H1 (cell line): ENCODE measurements around the gene EDEM1. TPM values are rescaled to one million over a fixed set of nuclear protein-coding genes. Genes with fewer than 3 reads are reported as not detected.
A peak's percentile ranks its signal among the peaks of the same experiment; 100 is the strongest.

Experiments used
- CTCF ChIA-PET: fragments of 300-600 bp; sonication (Branson Sonifier 250); formaldehyde crosslinking; loops from one replicate; lab custom pipeline; 2021; ENCODE audit not compliant: partially characterized antibody; lab: Charles Lee
- POLR2A ChIA-PET: fragments of 300-600 bp; sonication (Branson Sonifier 250); formaldehyde crosslinking; loops from one replicate; lab custom pipeline; 2021; ENCODE audit warnings: inconsistent platforms; ENCODE audit not compliant: partially characterized antibody; lab: Charles Lee
- DNase-seq, 2 experiments: peaks; one replicate each; pipeline versions ENCODE4 v3.0.0 to v3.0.0-alpha.2; 2010 to 2022; ENCODE audit warnings: low spot score in 2 of 2, low read depth in 1 of 2, mixed read lengths in 1 of 2
- FAIRE-seq: peaks from 2 replicates; lab custom pipeline; 2011; peaks lifted over from hg19 to GRCh38; lab: Jason Lieb, UNC
- H2AFZ ChIP-seq: 2 replicates; pipeline ENCODE4 v1.8.1; 2012; ENCODE audit warnings: low read length, inconsistent platforms
- H2AK5ac ChIP-seq: 2 replicates; pipeline ENCODE4 v1.6.1; 2013; ENCODE audit warnings: low read depth, low read length
- H2BK120ac ChIP-seq: replicated peaks from 2 replicates; pipeline ENCODE3; 2013; ENCODE audit warnings: low read depth, low read length, inconsistent platforms
- H2BK12ac ChIP-seq: 2 replicates; pipeline ENCODE4 v1.6.1; 2013; ENCODE audit warnings: low read depth, low read length
- H2BK15ac ChIP-seq: 2 replicates; pipeline ENCODE4 v1.6.1; 2013; ENCODE audit warnings: low read length
- H2BK20ac ChIP-seq: 2 replicates; pipeline ENCODE4 v1.6.1; 2013; ENCODE audit warnings: low read length
- H2BK5ac ChIP-seq: 2 replicates; pipeline ENCODE4 v1.6.1; 2013; ENCODE audit warnings: low read depth, low read length
- H3K14ac ChIP-seq: 2 replicates; pipeline ENCODE4 v1.6.1; 2013; ENCODE audit warnings: inconsistent platforms; ENCODE audit not compliant: insufficient read length
- H3K18ac ChIP-seq: 2 replicates; pipeline ENCODE4 v1.6.1; 2013; ENCODE audit warnings: low read length; ENCODE audit errors: extremely low read depth
- H3K23ac ChIP-seq: 2 replicates; pipeline ENCODE4 v1.6.1; 2013; ENCODE audit warnings: inconsistent platforms; ENCODE audit not compliant: insufficient read length
- H3K23me2 ChIP-seq: 2 replicates; pipeline ENCODE4 v1.6.1; 2013; ENCODE audit warnings: low read depth, low read length
- H3K27ac ChIP-seq: 2 replicates; pipeline ENCODE4 v1.6.1; 2011; ENCODE audit warnings: low read depth, low read length, inconsistent platforms
- H3K27me3 ChIP-seq, 4 experiments: replicated peaks in 1 of 4; 1 replicate in 1 of 4; 2 replicates in 3 of 4; pipeline versions ENCODE4 v1.6.1 to v1.8.1; 2011 to 2013; ENCODE audit warnings: low read length in 3 of 4, mild to moderate bottlenecking in 3 of 4, inconsistent platforms in 2 of 4, mixed read lengths in 2 of 4, moderate library complexity in 1 of 4; ENCODE audit not compliant: control insufficient read depth in 3 of 4, insufficient read depth in 3 of 4; ENCODE audit errors: extremely low read depth in 1 of 4
- H3K36me3 ChIP-seq, 4 experiments: 2 replicates each; pipeline versions ENCODE4 v1.6.1 to v1.8.1; 2011 to 2013; ENCODE audit warnings: mild to moderate bottlenecking in 4 of 4, low read length in 3 of 4, moderate library complexity in 2 of 4, control low read depth in 1 of 4, inconsistent platforms in 1 of 4; ENCODE audit not compliant: insufficient read depth in 4 of 4, control insufficient read depth in 2 of 4
- H3K4ac ChIP-seq: replicated peaks from 2 replicates; pipeline ENCODE3; 2013; ENCODE audit warnings: low read length, low read depth, mixed read lengths, inconsistent platforms; ENCODE audit not compliant: insufficient read length
- H3K4me1 ChIP-seq, 4 experiments: replicated peaks in 1 of 4; 1 replicate in 1 of 4; 2 replicates in 3 of 4; pipeline versions ENCODE4 v1.6.1 to v1.8.1; 2011 to 2013; ENCODE audit warnings: low read length in 3 of 4, inconsistent platforms in 2 of 4, mixed read lengths in 1 of 4; ENCODE audit not compliant: insufficient read depth in 4 of 4, control insufficient read depth in 3 of 4
- H3K4me2 ChIP-seq, 2 experiments: 2 replicates each; pipeline versions ENCODE4 v1.6.1 to v1.8.1; 2011 to 2013; ENCODE audit warnings: low read depth in 2 of 2, low read length in 2 of 2, control low read depth in 1 of 2, inconsistent platforms in 1 of 2, mild to moderate bottlenecking in 1 of 2; ENCODE audit not compliant: insufficient read depth in 1 of 2
- H3K4me3 ChIP-seq, 4 experiments: fragments of 200-600, 300-600 bp in 1 of 4; sonication (generic), shearing (Covaris generic), sonication (Bioruptor Twin) in 1 of 4; 2 replicates each; pipeline versions ENCODE4 v1.5.1 to v1.8.1; 2011 to 2016; ENCODE audit warnings: low read length in 4 of 4, low read depth in 3 of 4, control low read depth in 2 of 4, inconsistent platforms in 2 of 4, mild to moderate bottlenecking in 2 of 4, mixed read lengths in 1 of 4, moderate library complexity in 1 of 4; ENCODE audit not compliant: insufficient read depth in 2 of 4; ENCODE audit errors: extremely low read depth in 1 of 4
- H3K56ac ChIP-seq: replicated peaks from 2 replicates; pipeline ENCODE3; 2013; ENCODE audit warnings: low read depth, mild to moderate bottlenecking, mixed read lengths, low read length, inconsistent platforms; ENCODE audit not compliant: insufficient read length
- H3K79me1 ChIP-seq: 2 replicates; pipeline ENCODE4 v1.6.1; 2013; ENCODE audit warnings: low read depth, low read length, control low read depth
- H3K79me2 ChIP-seq, 2 experiments: 2 replicates each; pipeline versions ENCODE4 v1.6.1 to v1.8.1; 2012 to 2013; ENCODE audit warnings: low read length in 2 of 2, mild to moderate bottlenecking in 2 of 2, inconsistent platforms in 1 of 2; ENCODE audit not compliant: insufficient read depth in 2 of 2, control insufficient read depth in 1 of 2
- H3K9ac ChIP-seq, 4 experiments: replicated peaks in 1 of 4; 1 replicate in 1 of 4; 2 replicates in 3 of 4; pipeline versions ENCODE4 v1.6.1 to v1.8.1; 2011 to 2013; ENCODE audit warnings: low read depth in 3 of 4, low read length in 3 of 4, control low read depth in 2 of 4, mild to moderate bottlenecking in 2 of 4, moderate library complexity in 2 of 4, inconsistent platforms in 1 of 4; ENCODE audit errors: extremely low read depth in 1 of 4
- H3K9me3 ChIP-seq, 2 experiments: 2 replicates each; pipeline versions ENCODE4 v1.6.1 to v1.8.1; 2012 to 2013; ENCODE audit warnings: mild to moderate bottlenecking in 2 of 2, moderate library complexity in 2 of 2, control low read depth in 1 of 2, inconsistent platforms in 1 of 2, low read depth in 1 of 2, low read length in 1 of 2, mixed read lengths in 1 of 2; ENCODE audit not compliant: insufficient read depth in 2 of 2
- H4K20me1 ChIP-seq, 2 experiments: replicated peaks in 1 of 2; 2 replicates each; pipeline versions ENCODE3 to v1.8.1; 2011 to 2013; ENCODE audit warnings: inconsistent platforms in 2 of 2, low read length in 2 of 2, mild to moderate bottlenecking in 1 of 2; ENCODE audit not compliant: insufficient read depth in 2 of 2, control insufficient read depth in 1 of 2
- H4K5ac ChIP-seq: 2 replicates; pipeline ENCODE4 v1.6.1; 2013; ENCODE audit warnings: low read length, low read depth, mixed read lengths, inconsistent platforms; ENCODE audit not compliant: insufficient read length
- H4K8ac ChIP-seq: 2 replicates; pipeline ENCODE4 v1.8.0; 2013; ENCODE audit warnings: mild to moderate bottlenecking, moderate library complexity, low read length, inconsistent platforms; ENCODE audit not compliant: insufficient read depth; ENCODE audit errors: extremely low read depth
- H4K91ac ChIP-seq: replicated peaks from 2 replicates; pipeline ENCODE3; 2013; ENCODE audit warnings: low read length, mixed read lengths, inconsistent platforms; ENCODE audit not compliant: insufficient read length
- POU5F1 ChIP-seq: IDR thresholded peaks from 2 replicates; pipeline ENCODE4 v1.6.1; 2011; ENCODE audit warnings: low read depth, mild to moderate bottlenecking, low read length, moderate library complexity
- WGBS, 2 experiments: shearing (Covaris generic) in 1 of 2; methylation state at CpG; one replicate each; pipeline versions ENCODE4 v1.1.6 to v1.1.7; 2013 to 2015; ENCODE audit warnings: low lambda C conversion rate in 2 of 2, mixed read lengths in 2 of 2, inconsistent platforms in 1 of 2, low coverage in 1 of 2, missing lambda C conversion rate in 1 of 2; ENCODE audit not compliant: insufficient replicate concordance in 2 of 2, insufficient coverage in 1 of 2, insufficient read length in 1 of 2; ENCODE audit errors: extremely low coverage in 1 of 2, missing lambda C conversion rate in 1 of 2; 5-methylcytosine and 5-hydroxymethylcytosine counted together
- polyA plus RNA-seq, 7 experiments: library from polyadenylated mRNA; depleted of rRNA in 3 of 7; stranded (reverse) in 5 of 7; unstranded in 2 of 7; fragments of >200 nt in 5 of 7; fragments of 200-250 nt in 2 of 7; gene quantifications; 1 replicate in 5 of 7; 2 replicates in 1 of 7; 4 replicates in 1 of 7; pipeline versions ENCODE4 v1.2.1 to v1.2.3, GENCODE V29; 2011 to 2013; ENCODE audit warnings: missing spikeins in 2 of 7, mixed read lengths in 2 of 7
- total RNA-seq: library from RNA; stranded (reverse); fragmentation: NEBNext Ultra II Directional; extraction: Animal tissue kit (Norgen Biotek cat#: 25700); gene quantifications from 2 replicates; pipeline ENCODE4 v1.2.1, GENCODE V29; 2021
- TF ChIP-seq, protein P1 (sequence below): IDR thresholded peaks from 2 replicates; pipeline ENCODE4 v1.6.1; 2012; ENCODE audit warnings: inconsistent platforms

Gene EDEM1
- total and polyA plus RNA-seq, 2 of the 8 experiments (the other 6 are each of a cell fraction or from before 2014, with no cell fraction given), result 4.8 to 16.4 TPM

DNA sequence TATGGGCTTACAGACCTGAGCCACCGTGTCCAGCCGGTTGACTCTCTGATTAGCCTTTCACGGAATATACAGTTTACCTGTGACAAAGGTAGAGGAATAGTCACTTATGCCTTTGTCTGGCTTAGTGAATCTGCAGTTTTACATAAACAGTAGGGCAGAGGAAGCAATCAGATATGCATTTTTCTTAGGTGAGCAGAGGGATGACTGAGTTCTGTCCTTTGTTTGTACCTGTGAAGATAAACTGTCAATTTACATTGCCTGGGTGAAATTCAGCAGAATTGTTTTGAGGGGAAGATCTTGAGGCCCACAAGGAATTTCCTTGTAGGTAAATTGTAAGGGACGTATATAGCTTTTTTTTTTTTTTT lies 10.8 kb downstream of the EDEM1 start:
- no peak overlapping the region for H3K23ac ChIP-seq
- no peak overlapping the region for H2BK5ac ChIP-seq
- H4K5ac ChIP-seq, result peak overlapping the region; percentile 44
- no peak overlapping the region for H3K14ac ChIP-seq
- peak overlapping the region; percentile 37; the same call in 1 of the 2 replicates for H3K27ac ChIP-seq
- H3K18ac ChIP-seq, result no peak overlapping the region
- H3K23me2 ChIP-seq, result no peaks in the 10 kb centered on the region
- no peak overlapping the region; the same call in 1 of the 2 replicates for H4K8ac ChIP-seq
- 0 out of 2 replicates have a peak overlapping the region, but pooled peaks have one; percentile 44 for H2BK20ac ChIP-seq
- no peaks in the 10 kb centered on the region for H3K79me1 ChIP-seq
- ChIA-PET POLR2A (interaction anchor here (5.8 kb wide), 1 partner anchor 13 kb away, joined by 46 read pairs; the partner anchor contains the start of gene EDEM1), CTCF (no interaction called here)
- no peak overlapping the region for H2BK12ac ChIP-seq
- peaks cover 0 to 23% (median 7%) of the 10 kb centered on the region in 4 experiments; a peak in 4 of 8 replicates for H3K36me3 ChIP-seq
- no peak overlapping the region for H2BK120ac ChIP-seq
- no peak overlapping the region for H2AK5ac ChIP-seq
- H3K4me3 ChIP-seq, result no peak overlapping the region
- no peaks in the 10 kb centered on the region for H3K9me3 ChIP-seq
- peaks cover 0 to 7% (median 5%) of the 10 kb centered on the region in 4 experiments; a peak in 5 of 7 replicates for H3K4me1 ChIP-seq
- H3K4ac ChIP-seq, result no peak overlapping the region
- peak overlapping the region; percentile 10 for H4K91ac ChIP-seq
- H2BK15ac ChIP-seq, result no peak overlapping the region
- H2AFZ ChIP-seq, result no peak overlapping the region
- FAIRE-seq, result no peak
- TF ChIP-seq, protein P1, sequence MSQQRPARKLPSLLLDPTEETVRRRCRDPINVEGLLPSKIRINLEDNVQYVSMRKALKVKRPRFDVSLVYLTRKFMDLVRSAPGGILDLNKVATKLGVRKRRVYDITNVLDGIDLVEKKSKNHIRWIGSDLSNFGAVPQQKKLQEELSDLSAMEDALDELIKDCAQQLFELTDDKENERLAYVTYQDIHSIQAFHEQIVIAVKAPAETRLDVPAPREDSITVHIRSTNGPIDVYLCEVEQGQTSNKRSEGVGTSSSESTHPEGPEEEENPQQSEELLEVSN, result no peak
- no peak for TF ChIP-seq POU5F1
- H3K4me2 ChIP-seq, result no peak overlapping the region
- H3K9ac ChIP-seq, result no peak overlapping the region
- no peak overlapping the region for H3K56ac ChIP-seq
- 67% methylated on average over 3 of the region's 4 CpGs; no CpG with 5 or more reads in 1 of the 2 experiments for WGBS, 2 experiments
- H3K79me2 ChIP-seq, result peaks cover 0 to 18% of the 10 kb centered on the region in 2 experiments; a peak in 2 of 4 replicates
- H4K20me1 ChIP-seq, result no peaks in the 10 kb centered on the region
- no peak for DNase-seq
- H3K27me3 ChIP-seq, result no peaks in the 10 kb centered on the region
